ENCODE measurements around the gene RBM33.
"Not testable (repeated sequence)": the region's sequence is repeated elsewhere in the genome, so short reads cannot be mapped to it uniquely, and the experiment has no call there.

RBM33 gene

GRCh38 chr7:155663937-155664336 is 19.5 kb downstream of the RBM33 start:
- no peak for DNase-seq

DNA sequence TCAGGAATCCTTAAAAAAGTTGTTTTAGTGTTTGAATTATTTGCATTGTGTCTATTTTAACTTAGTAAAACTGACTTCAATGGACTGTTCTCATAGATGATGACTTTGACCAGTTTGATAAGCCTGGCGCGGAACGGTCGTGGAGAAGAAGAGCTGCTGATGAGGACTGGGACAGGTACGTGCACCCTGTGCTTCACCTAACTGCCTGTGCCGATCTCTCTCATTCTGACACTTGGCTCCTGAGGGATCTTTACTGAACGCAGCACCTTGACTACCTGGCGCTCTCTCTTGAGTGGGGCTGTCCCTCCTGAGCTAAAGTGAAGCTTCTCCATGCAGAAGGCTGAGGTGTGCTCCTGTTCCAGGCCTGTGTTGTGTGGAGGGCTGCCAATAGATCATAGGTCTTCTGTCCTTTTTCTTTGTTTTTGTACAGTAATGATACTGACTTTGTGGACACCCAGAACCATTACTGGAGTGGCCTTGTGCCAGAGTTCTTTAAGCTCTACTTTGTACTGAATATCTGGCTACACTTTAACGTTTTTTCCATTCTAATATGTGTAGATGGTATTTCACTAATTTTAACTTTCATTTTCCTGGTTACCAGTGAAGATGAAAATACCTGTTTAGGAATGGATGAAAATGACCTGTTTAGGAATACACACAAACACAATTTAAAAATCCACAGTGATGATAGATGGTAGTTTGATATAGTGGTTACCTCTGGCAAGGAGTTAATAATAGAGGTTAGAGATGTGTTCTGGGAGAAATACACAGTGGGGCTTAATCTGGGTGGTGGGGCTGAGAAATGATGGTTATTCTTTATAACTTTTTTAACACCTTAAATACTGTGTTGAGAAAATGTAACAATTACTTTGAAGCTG is 20.9 kb downstream of the RBM33 start:
- no peak for DNase-seq

- DNase-seq = no peak
These were observed 21.5 kb downstream of the RBM33 start for GRCh38 chr7:155665957-155666287.

DNA sequence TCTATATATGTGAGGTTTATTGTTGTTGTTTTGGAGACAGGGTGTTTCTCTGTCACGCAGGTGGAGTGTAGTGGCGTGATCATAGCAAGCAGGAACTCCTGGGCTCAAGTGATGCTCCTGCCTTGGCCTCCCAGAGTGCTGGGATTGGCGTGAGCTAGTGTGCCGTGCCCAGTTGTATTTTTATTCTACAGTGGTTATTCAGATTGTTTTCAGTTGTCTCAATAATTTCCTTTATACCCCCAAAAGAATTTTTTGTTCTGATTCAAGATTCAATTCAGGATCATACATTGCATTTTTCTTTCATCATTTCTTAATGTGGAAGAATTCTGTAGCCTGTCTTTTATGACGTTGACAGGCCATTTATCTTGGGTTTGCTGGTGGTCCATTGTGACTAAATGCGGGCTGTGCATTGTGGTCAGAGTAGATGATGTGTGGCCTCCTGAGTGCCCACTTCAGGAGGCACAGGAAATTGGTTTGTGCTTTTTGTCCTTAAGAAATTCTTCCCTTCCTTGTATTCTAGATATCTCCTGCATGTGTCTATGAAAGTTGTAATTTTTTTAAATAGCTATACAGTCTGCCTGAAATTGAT is 22.9 kb downstream of the RBM33 start:
- no peak for DNase-seq

DNA sequence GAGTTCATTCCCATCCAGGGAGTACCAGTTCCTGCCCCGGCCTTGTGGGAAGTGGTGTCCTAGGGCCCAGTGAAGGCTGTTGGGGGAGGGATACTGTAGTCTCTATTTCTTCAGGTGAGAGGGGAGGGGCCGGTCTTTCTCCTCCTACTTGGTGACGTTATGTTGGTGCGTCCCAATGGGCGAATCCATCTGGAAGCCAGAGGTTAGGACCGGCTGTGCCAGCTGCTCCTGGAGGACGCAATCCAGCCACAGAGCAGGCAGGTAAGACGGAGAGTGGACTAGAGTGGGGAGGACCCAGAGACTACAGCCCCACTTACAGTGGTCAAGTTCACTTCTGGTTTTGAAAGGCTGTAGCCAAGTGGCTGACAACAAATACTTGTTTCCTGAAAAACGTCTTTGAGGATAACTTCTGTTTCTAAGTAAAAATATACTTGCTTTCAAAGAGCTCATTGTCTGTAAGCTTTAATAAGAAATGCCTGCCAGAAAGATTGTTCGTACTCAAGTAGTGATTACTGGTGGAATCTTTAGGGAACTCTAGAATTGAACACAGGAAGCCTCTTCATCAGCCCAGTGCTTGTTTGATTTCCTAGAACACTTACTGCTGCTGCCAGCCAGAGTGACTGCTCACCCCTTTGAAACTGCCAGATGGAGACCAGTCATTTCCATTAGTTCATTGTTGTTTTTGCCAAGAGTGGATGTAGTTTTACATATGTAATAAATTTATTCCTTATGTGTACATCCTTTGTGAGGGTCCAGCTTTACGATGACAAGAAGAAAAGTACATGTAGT is 25.4 kb downstream of the RBM33 start:
- no peak for DNase-seq

- DNase-seq = no peak
These were observed 26.1 kb downstream of the RBM33 start for GRCh38 chr7:155670521-155670920.

DNA sequence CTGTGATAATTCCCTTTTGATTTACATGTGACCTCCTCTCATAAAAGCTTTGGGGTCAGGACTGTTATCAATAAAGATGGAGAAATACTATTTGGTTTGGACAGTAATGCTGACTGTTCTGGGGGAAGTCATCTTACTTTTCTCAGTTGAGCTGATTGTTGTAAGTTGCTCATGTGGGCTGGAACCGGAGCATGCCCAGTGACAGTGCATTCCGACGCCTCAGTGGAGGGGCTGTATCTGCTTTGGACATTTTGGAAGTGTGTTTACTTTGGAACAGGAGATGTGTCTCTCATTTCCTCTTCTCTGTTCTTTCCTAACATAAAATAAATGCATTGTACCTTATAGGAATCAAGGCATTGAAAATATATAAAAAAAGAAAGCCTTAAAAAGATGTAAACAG is 30.1 kb downstream of the RBM33 start:
- DNase-seq = no peak

DNA sequence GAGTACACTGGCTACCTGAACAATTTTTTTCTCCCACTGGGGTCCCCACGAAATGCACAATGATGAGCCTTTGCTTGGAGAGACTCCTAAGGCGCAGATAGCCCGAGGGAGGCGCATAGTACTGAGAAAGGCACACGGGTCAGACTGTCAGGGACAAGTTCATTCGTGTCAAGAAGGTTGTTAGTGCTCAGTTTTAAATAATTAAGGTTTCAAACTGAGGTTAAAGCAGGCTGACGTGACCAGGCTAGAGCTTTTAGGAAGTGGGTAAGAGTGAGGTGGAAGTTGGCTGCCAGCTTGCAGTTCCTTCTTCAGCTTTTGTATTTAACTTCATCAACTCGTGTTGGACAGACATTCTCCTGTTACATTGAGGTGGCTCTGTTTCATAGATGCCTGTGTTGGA is 31.6 kb downstream of the RBM33 start:
- no peak for DNase-seq

DNA sequence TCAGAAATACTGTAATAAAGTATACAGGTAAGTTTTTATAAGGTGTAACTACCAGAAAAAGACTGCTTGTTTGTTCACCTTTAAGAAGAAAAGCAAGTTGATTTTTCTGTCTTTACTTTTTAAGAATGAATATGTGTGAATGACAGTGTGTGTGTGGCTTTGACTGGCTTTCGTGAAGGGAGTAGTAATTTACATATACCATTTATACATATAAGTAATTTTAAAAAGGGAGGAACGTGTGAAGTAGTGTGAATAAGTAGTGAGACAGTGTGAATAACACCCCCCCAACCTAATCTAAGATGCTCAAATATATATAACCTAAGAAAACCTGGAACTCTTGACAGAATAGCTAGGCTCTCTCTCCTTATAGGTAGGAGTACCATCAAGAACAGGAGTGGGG is 33.2 kb downstream of the RBM33 start:
- no peak for DNase-seq

DNA sequence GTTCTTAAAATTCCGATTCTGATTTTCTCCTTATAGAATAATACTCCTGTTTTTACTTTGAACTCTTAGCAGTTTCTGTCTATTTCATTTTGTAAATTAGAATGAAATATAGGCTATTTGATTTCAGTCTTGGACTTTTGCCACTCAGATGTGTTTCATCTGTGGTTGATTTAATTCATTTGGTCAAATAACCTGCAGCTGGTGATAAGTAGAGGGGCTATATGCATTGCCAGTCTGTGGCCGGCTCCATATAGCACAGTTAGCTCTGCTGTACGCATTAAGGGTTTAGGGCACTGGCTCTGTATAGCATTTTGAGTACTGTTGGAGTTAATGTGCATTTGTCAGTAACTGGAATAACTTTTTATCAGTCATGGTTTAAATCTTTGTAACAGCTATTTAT is 35.7 kb downstream of the RBM33 start:
- no peak for DNase-seq

- DNase-seq = no peak
These were observed 36.4 kb downstream of the RBM33 start for GRCh38 chr7:155680864-155681263.

- no peak for DNase-seq
These were observed 37.2 kb downstream of the RBM33 start for GRCh38 chr7:155681663-155682062.

DNA sequence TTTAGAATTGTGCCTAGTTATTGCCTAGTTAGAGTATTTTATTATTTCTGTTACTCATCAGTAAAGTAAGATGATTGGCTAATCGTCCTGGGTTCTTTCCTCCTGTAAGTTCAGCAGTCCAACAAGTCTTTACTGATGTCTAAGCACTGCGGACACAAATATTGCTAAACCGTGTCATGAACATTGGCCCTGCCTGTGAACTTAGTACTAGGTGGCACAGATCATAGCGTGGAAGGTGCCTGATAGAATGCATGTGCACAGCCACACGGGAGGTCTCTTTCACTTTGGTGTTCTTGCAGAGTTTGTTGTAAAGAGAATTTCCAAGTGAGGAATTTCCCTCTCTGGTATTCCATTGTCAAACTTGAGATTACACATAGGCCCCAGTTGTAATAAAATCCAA is 38.0 kb downstream of the RBM33 start:
- no peak for DNase-seq

DNA sequence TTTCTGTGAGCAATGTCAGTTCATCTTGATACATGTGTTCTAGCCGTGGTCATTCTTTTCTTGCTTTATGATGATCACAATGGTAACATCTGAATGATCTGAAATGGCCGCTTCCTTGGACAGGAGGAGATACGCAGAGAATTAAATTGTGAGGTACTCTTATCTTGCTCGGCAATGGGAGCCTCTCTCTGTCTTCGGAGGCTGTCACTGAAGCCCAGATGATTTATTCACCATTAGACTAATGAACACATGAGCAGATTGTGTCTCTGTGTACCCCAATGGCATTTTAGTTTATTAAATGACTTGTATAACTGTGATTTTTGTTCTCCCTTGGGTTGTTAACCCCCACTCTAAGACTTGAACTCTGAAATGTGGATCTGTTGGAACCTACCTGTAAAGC is 38.6 kb downstream of the RBM33 start:
- no peak for DNase-seq

DNA sequence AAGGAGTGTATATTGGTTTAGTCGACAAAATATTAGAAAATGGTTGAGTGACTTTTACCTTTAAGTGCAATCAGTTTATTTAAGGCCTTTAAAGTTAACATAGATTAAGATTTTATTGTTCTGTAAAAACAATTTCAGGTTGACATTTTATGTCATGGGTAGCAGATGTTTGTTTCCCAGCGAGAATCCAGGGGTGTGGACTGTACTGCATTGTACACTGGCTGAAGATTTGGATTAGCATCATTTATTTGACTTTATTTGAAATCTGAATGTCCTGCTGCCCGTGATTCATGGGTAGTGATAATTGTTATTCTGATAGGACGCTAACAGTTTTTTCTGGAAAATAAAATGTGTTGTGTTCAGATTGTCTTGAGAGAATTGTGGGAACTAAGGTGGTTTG is 39.3 kb downstream of the RBM33 start:
- no peak for DNase-seq

- DNase-seq = no peak
These were observed 40.1 kb downstream of the RBM33 start for GRCh38 chr7:155684543-155684942.

DNA sequence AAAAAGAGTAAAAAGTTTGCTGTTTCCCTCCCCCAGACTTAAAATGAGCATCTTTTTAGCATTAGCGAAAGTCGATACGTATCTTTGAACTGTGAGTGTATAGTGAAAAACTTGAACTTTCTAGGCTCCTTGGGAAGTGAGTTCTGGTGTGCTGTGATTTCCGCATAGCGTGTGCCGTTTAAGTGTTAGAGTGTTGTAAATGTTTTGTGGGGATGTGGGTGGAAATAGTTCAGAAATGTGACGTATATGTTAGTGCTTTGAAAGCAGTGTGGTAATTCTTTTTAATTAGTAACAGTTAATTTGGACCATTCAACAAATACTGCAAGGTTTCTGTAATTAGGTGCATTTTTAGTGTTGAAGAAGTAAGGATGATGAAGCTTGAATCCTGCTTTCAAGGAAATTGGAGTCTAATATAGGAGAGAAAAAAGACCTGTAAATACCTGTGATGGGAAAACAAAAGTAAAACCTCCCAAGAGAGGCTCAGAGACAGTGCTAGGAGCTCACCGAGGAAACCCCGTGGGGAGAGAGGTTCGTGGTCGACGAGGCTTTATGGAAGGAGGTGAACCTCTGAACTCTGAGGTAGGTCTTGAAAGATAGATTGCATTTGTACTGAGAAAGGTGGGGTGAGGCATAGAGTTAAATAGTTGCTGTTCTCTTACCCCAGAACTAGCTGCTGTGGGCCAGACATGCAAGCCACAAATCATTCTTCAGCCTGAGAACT is 40.8 kb downstream of the RBM33 start:
- DNase-seq = no peak

DNA sequence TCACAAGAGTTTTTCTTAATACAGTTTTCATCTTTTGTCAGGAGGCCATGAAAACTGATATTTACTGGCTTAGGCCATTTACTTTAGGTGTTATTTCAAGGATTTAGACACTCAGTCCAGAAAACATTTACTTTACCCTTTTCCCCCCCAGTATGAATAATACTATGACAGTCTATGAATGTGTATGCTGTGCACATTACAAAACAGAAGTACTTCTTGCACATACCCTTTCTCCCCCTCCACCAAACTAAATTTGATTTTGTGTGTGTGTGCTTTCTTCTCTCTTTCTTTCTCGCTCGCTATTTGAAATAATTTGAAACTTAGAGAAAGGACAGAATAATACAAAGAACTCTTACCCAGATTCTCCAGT is 41.3 kb downstream of the RBM33 start:
- no peak for DNase-seq

GRCh38 chr7:155686620-155687324 is 42.3 kb downstream of the RBM33 start:
- not testable (repeated sequence) for DNase-seq

- not testable (repeated sequence) for DNase-seq
These were observed 43.8 kb downstream of the RBM33 start for GRCh38 chr7:155688237-155688636.

GRCh38 chr7:155690655-155691054 is 46.2 kb downstream of the RBM33 start:
- DNase-seq = not testable (repeated sequence)

- DNase-seq = no peak
These were observed 47.9 kb downstream of the RBM33 start for GRCh38 chr7:155692317-155692716.

GRCh38 chr7:155693826-155694225 is 49.4 kb downstream of the RBM33 start:
- no peak for DNase-seq

All from activated CD4-positive, CD25-positive, alpha-beta regulatory T cell treated with anti-CD3 and anti-CD28 coated beads, Interleukin-2, amount 50 U/mL, for 72 hours (primary cell).